GM19397 (cell line): ENCODE results near the gene ANKZF1.
A peak's percentile ranks its signal among the peaks of the same experiment; 100 is the strongest.
"Not testable (repeated sequence)": the region's sequence is repeated elsewhere in the genome, so short reads cannot be mapped to it uniquely, and the experiment has no call there.

Experiments used
- ATAC-seq: cut with Tn5 transposase; IDR thresholded peaks from one replicate; pipeline ENCODE4 v1.9.1; 2021; ENCODE audit warnings: mild to moderate bottlenecking, moderate library complexity; ENCODE audit not compliant: unreplicated experiment

ANKZF1 gene

GRCh38 chr2:219253753-219254589, 24.4 kb downstream of the ANKZF1 start, which contains the start of gene TUBA4A:
Gene TUBA4A (minus strand): TSS chr2:219253918. CDS start chr2:219253858, 60 bp downstream.
- ATAC-seq: peak; percentile 48

GRCh38 chr2:219254590-219255201, 25.1 kb downstream of the ANKZF1 start:
- peak; percentile 15 for ATAC-seq

- ATAC-seq: not testable (repeated sequence)
Observed at GRCh38 chr2:219258942-219259341, 29.3 kb downstream of the ANKZF1 start.

- no peak for ATAC-seq
Observed at GRCh38 chr2:219261024-219261855, 31.6 kb downstream of the ANKZF1 start.

GRCh38 chr2:219266232-219266631, 36.6 kb downstream of the ANKZF1 start:
- no peak for ATAC-seq

GRCh38 chr2:219266886-219267285, 37.3 kb downstream of the ANKZF1 start:
- ATAC-seq: no peak

GRCh38 chr2:219268294-219268693, 38.7 kb downstream of the ANKZF1 start:
- ATAC-seq: no peak

GRCh38 chr2:219269362-219270054, 39.9 kb downstream of the ANKZF1 start:
- no peak for ATAC-seq

- no peak for ATAC-seq
Observed at GRCh38 chr2:219270055-219270372, 40.4 kb downstream of the ANKZF1 start.

- no peak for ATAC-seq
Observed at GRCh38 chr2:219271021-219271420, 41.4 kb downstream of the ANKZF1 start.

GRCh38 chr2:219272356-219272755, 42.8 kb downstream of the ANKZF1 start:
- ATAC-seq: no peak

GRCh38 chr2:219272995-219273394, 43.4 kb downstream of the ANKZF1 start:
- no peak for ATAC-seq

- ATAC-seq: no peak
Observed at GRCh38 chr2:219273937-219274336, 44.3 kb downstream of the ANKZF1 start.

- ATAC-seq: no peak
Observed at GRCh38 chr2:219274361-219274921, 44.8 kb downstream of the ANKZF1 start.

GRCh38 chr2:219277703-219278654, 48.4 kb downstream of the ANKZF1 start:
- ATAC-seq: no peak

GRCh38 chr2:219278655-219279150, 49.1 kb downstream of the ANKZF1 start:
- no peak for ATAC-seq

GRCh38 chr2:219279151-219279915, 49.7 kb downstream of the ANKZF1 start, which contains the start of gene DNAJB2:
Gene DNAJB2 (plus strand): TSS chr2:219279366. CDS start chr2:219279834, 468 bp downstream.
- ATAC-seq: peak; percentile 89

GRCh38 chr2:219279916-219280516, 50.4 kb downstream of the ANKZF1 start:
- no peak for ATAC-seq
